ENCODE data around the gene ATXN7L1.

The ATXN7L1 gene

DNA sequence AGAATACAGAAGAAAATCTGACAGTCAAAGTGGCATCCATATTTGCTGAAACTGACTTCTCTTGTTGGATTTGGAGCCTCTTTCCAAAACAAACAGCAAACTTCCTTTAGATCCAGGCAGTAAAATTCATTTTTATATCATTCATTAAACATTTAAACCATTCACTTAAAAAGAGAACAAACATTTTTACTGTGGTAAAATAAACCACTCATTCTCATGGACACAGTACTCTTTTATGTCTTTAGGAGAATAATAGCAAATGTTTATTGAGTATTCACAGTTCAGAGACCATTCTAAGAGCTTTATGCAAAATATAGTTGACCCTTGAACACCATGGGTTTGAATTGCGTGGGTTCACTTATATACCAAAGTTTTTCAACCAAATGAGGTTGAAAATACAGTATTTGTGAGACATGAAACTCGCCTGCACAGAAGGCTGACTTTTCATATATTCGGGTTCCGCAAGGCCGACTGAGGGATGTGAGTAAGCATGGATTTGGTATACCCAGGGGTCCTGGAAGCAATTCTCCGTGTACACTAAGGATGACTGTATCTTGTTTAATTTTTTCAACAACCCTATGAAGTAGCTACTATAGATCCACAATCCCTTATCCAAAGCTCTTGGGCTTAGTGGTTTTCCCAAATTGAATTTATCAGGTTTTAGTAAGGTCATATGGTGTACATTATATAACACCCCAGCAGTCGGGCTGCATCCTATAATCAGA, 49.1 kb downstream of the ATXN7L1 start:
- Histone ChIP-seq H2AFZ (ENCODE audit: low read length, unreplicated experiment) (no peak overlapping the region), H3K27me3 (ENCODE audit: insufficient read depth, low read length) (no peaks in the 10 kb centered on the region), H3K36me3 (ENCODE audit: insufficient read depth, low read length) (no peaks in the 10 kb centered on the region), H3K4me3 (ENCODE audit: low read depth, low read length) (no peak overlapping the region), H3K79me2 (ENCODE audit: control insufficient read depth, insufficient read depth, low read length, unreplicated experiment) (peaks cover 4% of the 10 kb centered on the region), H3K27ac (ENCODE audit: low read depth, low read length) (no peak overlapping the region), H3K4me1 (ENCODE audit: control insufficient read depth, insufficient read depth, low read length, unreplicated experiment) (peaks cover 60% of the 10 kb centered on the region)

- Histone ChIP-seq H3K36me3 (ENCODE audit: insufficient read depth, low read length) (no peaks in the 10 kb centered on the region), H3K4me1 (ENCODE audit: control insufficient read depth, insufficient read depth, low read length, unreplicated experiment) (peaks cover 48% of the 10 kb centered on the region), H3K79me2 (ENCODE audit: control insufficient read depth, insufficient read depth, low read length, unreplicated experiment) (peaks cover 4% of the 10 kb centered on the region), H3K4me3 (ENCODE audit: low read depth, low read length) (no peak overlapping the region), H3K27ac (ENCODE audit: low read depth, low read length) (peak overlapping the region; percentile 25; the same call in 1 of the 2 replicates), H2AFZ (ENCODE audit: low read length, unreplicated experiment) (no peak overlapping the region), H3K27me3 (ENCODE audit: insufficient read depth, low read length) (no peaks in the 10 kb centered on the region)
These were observed 50.3 kb downstream of the ATXN7L1 start for GRCh38 chr7:105826143-105826542.

GRCh38 chr7:105825371-105825770, 51.0 kb downstream of the ATXN7L1 start:
- Histone ChIP-seq H3K27ac (ENCODE audit: low read depth, low read length) (no peak overlapping the region), H2AFZ (ENCODE audit: low read length, unreplicated experiment) (no peak overlapping the region), H3K27me3 (ENCODE audit: insufficient read depth, low read length) (no peaks in the 10 kb centered on the region), H3K79me2 (ENCODE audit: control insufficient read depth, insufficient read depth, low read length, unreplicated experiment) (peaks cover 4% of the 10 kb centered on the region), H3K4me1 (ENCODE audit: control insufficient read depth, insufficient read depth, low read length, unreplicated experiment) (peaks cover 41% of the 10 kb centered on the region), H3K36me3 (ENCODE audit: insufficient read depth, low read length) (no peaks in the 10 kb centered on the region), H3K4me3 (ENCODE audit: low read depth, low read length) (no peak overlapping the region)

DNA sequence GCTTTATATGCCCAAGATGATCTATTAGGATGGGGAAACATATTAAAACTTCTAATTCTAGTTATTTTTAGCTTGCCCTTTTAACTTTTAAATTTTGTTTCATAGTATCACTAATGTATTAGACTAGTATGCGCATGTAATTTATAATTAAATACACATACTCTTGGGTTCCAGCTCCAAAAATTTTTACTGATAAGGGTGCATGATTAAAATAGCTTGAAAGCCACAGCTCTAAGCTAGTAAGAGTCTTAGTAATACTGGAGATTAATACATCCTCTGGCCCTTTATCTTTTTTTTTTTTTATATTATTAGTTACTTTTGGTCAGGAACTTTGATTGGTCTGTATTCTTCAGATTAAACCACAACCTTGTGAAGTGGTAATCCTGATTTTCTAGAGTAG, 53.6 kb downstream of the ATXN7L1 start:
- no peak overlapping the region for H3K27ac ChIP-seq (ENCODE audit: low read depth, low read length)
- H3K4me1 ChIP-seq (ENCODE audit: control insufficient read depth, insufficient read depth, low read length, unreplicated experiment): peaks cover 26% of the 10 kb centered on the region

GRCh38 chr7:105821527-105821926, 54.9 kb downstream of the ATXN7L1 start:
- Histone ChIP-seq H2AFZ (ENCODE audit: low read length, unreplicated experiment) (no peak overlapping the region), H3K27ac (ENCODE audit: low read depth, low read length) (no peak overlapping the region), H3K4me1 (ENCODE audit: control insufficient read depth, insufficient read depth, low read length, unreplicated experiment) (peaks cover 17% of the 10 kb centered on the region), H3K27me3 (ENCODE audit: insufficient read depth, low read length) (no peaks in the 10 kb centered on the region), H3K4me3 (ENCODE audit: low read depth, low read length) (no peak overlapping the region), H3K79me2 (ENCODE audit: control insufficient read depth, insufficient read depth, low read length, unreplicated experiment) (no peaks in the 10 kb centered on the region), H3K36me3 (ENCODE audit: insufficient read depth, low read length) (no peaks in the 10 kb centered on the region)

More for the DNA sequence above, 53.6 kb downstream of the ATXN7L1 start:
- Histone ChIP-seq H2AFZ (ENCODE audit: low read length, unreplicated experiment) (no peak overlapping the region), H3K27me3 (ENCODE audit: insufficient read depth, low read length) (no peaks in the 10 kb centered on the region), H3K36me3 (ENCODE audit: insufficient read depth, low read length) (no peaks in the 10 kb centered on the region), H3K4me3 (ENCODE audit: low read depth, low read length) (no peak overlapping the region), H3K79me2 (ENCODE audit: control insufficient read depth, insufficient read depth, low read length, unreplicated experiment) (peaks cover 2% of the 10 kb centered on the region)

- H3K79me2 ChIP-seq (ENCODE audit: control insufficient read depth, insufficient read depth, low read length, unreplicated experiment): no peaks in the 10 kb centered on the region
- no peak overlapping the region for H2AFZ ChIP-seq (ENCODE audit: low read length, unreplicated experiment)
- H3K4me1 ChIP-seq (ENCODE audit: control insufficient read depth, insufficient read depth, low read length, unreplicated experiment): peaks cover 17% of the 10 kb centered on the region
- no peaks in the 10 kb centered on the region for H3K36me3 ChIP-seq (ENCODE audit: insufficient read depth, low read length)
- no peaks in the 10 kb centered on the region for H3K27me3 ChIP-seq (ENCODE audit: insufficient read depth, low read length)
- H3K27ac ChIP-seq (ENCODE audit: low read depth, low read length): no peak overlapping the region
- no peak overlapping the region for H3K4me3 ChIP-seq (ENCODE audit: low read depth, low read length)
These were observed 55.9 kb downstream of the ATXN7L1 start for GRCh38 chr7:105820363-105821066.

GRCh38 chr7:105819559-105819958, 56.8 kb downstream of the ATXN7L1 start:
- Histone ChIP-seq H3K79me2 (ENCODE audit: control insufficient read depth, insufficient read depth, low read length, unreplicated experiment) (no peaks in the 10 kb centered on the region), H3K4me1 (ENCODE audit: control insufficient read depth, insufficient read depth, low read length, unreplicated experiment) (peaks cover 21% of the 10 kb centered on the region), H3K27me3 (ENCODE audit: insufficient read depth, low read length) (no peaks in the 10 kb centered on the region), H3K27ac (ENCODE audit: low read depth, low read length) (no peak overlapping the region), H3K36me3 (ENCODE audit: insufficient read depth, low read length) (no peaks in the 10 kb centered on the region), H3K4me3 (ENCODE audit: low read depth, low read length) (no peak overlapping the region), H2AFZ (ENCODE audit: low read length, unreplicated experiment) (no peak overlapping the region)

GRCh38 chr7:105816954-105817615, 59.3 kb downstream of the ATXN7L1 start:
- no peaks in the 10 kb centered on the region for H3K79me2 ChIP-seq (ENCODE audit: control insufficient read depth, insufficient read depth, low read length, unreplicated experiment)
- no peaks in the 10 kb centered on the region for H3K27me3 ChIP-seq (ENCODE audit: insufficient read depth, low read length)
- H3K27ac ChIP-seq (ENCODE audit: low read depth, low read length): no peak overlapping the region
- no peak overlapping the region for H3K4me3 ChIP-seq (ENCODE audit: low read depth, low read length)
- H3K4me1 ChIP-seq (ENCODE audit: control insufficient read depth, insufficient read depth, low read length, unreplicated experiment): peaks cover 23% of the 10 kb centered on the region
- H3K36me3 ChIP-seq (ENCODE audit: insufficient read depth, low read length): no peaks in the 10 kb centered on the region
- no peak overlapping the region for H2AFZ ChIP-seq (ENCODE audit: low read length, unreplicated experiment)

GRCh38 chr7:105816266-105816843, 60.0 kb downstream of the ATXN7L1 start:
- no peak overlapping the region for H2AFZ ChIP-seq (ENCODE audit: low read length, unreplicated experiment)
- no peaks in the 10 kb centered on the region for H3K27me3 ChIP-seq (ENCODE audit: insufficient read depth, low read length)
- H3K4me3 ChIP-seq (ENCODE audit: low read depth, low read length): no peak overlapping the region
- no peaks in the 10 kb centered on the region for H3K36me3 ChIP-seq (ENCODE audit: insufficient read depth, low read length)
- no peaks in the 10 kb centered on the region for H3K79me2 ChIP-seq (ENCODE audit: control insufficient read depth, insufficient read depth, low read length, unreplicated experiment)
- H3K27ac ChIP-seq (ENCODE audit: low read depth, low read length): no peak overlapping the region
- H3K4me1 ChIP-seq (ENCODE audit: control insufficient read depth, insufficient read depth, low read length, unreplicated experiment): peaks cover 23% of the 10 kb centered on the region

- H3K27me3 ChIP-seq (ENCODE audit: insufficient read depth, low read length): no peaks in the 10 kb centered on the region
- H3K27ac ChIP-seq (ENCODE audit: low read depth, low read length): no peak overlapping the region
- no peaks in the 10 kb centered on the region for H3K36me3 ChIP-seq (ENCODE audit: insufficient read depth, low read length)
- peaks cover 23% of the 10 kb centered on the region for H3K4me1 ChIP-seq (ENCODE audit: control insufficient read depth, insufficient read depth, low read length, unreplicated experiment)
- no peak overlapping the region for H2AFZ ChIP-seq (ENCODE audit: low read length, unreplicated experiment)
- no peak overlapping the region for H3K4me3 ChIP-seq (ENCODE audit: low read depth, low read length)
- H3K79me2 ChIP-seq (ENCODE audit: control insufficient read depth, insufficient read depth, low read length, unreplicated experiment): no peaks in the 10 kb centered on the region
These were observed 60.8 kb downstream of the ATXN7L1 start for GRCh38 chr7:105815576-105815975.

Data from ACC112 (cell line).